Measurements from ENCODE around the gene CD300LB. TPM values are rescaled to one million over a fixed set of nuclear protein-coding genes. Genes with fewer than 3 reads are reported as not detected.

CD300LB gene
- total RNA-seq, 2 donors from 2014 or later: 0.64 to 0.80 TPM

DNA sequence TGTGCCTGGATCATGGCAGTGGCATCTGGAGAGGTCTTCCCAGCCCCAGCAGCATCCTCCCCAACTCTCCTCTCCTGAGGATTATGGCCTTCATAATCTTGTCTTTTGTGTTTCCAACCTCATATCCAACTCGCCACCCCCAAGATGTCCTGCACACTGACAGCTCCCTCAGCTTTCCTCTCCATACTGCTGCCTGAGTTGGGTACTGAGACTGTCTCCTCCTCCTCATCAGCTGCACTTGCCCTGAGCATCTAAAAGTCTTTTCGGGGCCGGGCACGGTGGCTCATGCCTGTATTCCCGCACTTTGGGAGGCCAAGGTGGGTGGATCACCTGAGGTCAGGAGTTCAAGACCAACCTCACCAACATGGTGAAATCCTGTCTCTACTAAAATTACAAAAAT, 2.0 kb downstream of the CD300LB start:
- no peaks in the 10 kb centered on the region for H3K27me3 ChIP-seq (replicated peaks; ENCODE audit: insufficient read depth)
- no peaks in the 10 kb centered on the region for H3K9me3 ChIP-seq
- no peak for TF ChIP-seq POLR2AphosphoS5 (IDR thresholded peaks at IDR 0.05)
- TF ChIP-seq, protein P1, sequence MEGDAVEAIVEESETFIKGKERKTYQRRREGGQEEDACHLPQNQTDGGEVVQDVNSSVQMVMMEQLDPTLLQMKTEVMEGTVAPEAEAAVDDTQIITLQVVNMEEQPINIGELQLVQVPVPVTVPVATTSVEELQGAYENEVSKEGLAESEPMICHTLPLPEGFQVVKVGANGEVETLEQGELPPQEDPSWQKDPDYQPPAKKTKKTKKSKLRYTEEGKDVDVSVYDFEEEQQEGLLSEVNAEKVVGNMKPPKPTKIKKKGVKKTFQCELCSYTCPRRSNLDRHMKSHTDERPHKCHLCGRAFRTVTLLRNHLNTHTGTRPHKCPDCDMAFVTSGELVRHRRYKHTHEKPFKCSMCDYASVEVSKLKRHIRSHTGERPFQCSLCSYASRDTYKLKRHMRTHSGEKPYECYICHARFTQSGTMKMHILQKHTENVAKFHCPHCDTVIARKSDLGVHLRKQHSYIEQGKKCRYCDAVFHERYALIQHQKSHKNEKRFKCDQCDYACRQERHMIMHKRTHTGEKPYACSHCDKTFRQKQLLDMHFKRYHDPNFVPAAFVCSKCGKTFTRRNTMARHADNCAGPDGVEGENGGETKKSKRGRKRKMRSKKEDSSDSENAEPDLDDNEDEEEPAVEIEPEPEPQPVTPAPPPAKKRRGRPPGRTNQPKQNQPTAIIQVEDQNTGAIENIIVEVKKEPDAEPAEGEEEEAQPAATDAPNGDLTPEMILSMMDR (IDR thresholded peaks at IDR 0.05): no peak
- 89% methylated on average over 5 of the region's 5 CpGs for WGBS
- no peaks in the 10 kb centered on the region for H3K36me3 ChIP-seq
- no peak for DNase-seq (ENCODE audit: low spot score)
- H3K4me3 ChIP-seq: no peak overlapping the region
- no peak overlapping the region for H3K27ac ChIP-seq
- H3K4me1 ChIP-seq (replicated peaks): no peaks in the 10 kb centered on the region
- intact Hi-C loops (cut with DNase I): no loop called here

DNA sequence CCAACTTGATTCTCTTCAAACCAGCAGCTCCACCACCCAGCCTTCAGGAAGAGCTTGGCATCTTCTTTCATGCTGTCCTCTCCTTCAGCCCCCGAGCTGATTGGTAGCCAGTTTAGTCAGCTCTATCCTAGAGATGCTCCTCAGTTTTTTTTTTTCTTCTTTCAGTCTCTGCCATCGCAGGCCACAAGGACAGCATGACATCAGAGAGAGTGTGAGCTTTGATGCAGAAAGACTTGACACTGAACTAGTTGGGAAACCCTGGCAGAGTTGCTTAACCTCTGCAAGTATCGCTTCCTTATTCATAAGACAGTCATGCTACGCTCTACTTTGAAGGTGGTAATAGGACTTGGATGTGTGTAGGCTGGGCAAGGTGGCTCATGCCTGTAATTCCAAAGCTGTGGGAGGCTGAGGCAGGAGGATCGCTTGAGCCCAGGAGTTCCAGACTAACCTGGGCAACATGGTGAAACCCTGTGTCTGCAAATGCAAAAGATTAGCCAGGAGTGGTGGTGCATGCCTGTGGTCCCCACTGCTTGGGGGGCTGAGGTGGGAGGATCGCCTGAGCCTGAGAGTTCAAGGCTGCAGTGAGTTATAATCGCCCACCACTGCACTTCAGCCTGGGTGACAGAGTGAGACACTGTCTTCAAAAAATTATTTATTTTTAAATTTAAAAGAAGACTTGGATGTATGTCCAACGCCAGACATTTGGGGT, 2.6 kb downstream of the CD300LB start:
- Histone ChIP-seq H3K4me3 (no peak overlapping the region), H3K36me3 (no peaks in the 10 kb centered on the region), H3K4me1 (replicated peaks) (no peaks in the 10 kb centered on the region), H3K27me3 (replicated peaks; ENCODE audit: insufficient read depth) (no peaks in the 10 kb centered on the region), H3K9me3 (no peaks in the 10 kb centered on the region), H3K27ac (no peak overlapping the region)
- DNase-seq (ENCODE audit: low spot score): no peak
- WGBS: 83% methylated on average over 8 of the region's 8 CpGs
- intact Hi-C loops (cut with DNase I): no loop called here
- no peak for TF ChIP-seq POLR2AphosphoS5 (IDR thresholded peaks at IDR 0.05)
- TF ChIP-seq, protein P1 (IDR thresholded peaks at IDR 0.05): no peak
- TF ChIP-seq POLR2A (IDR thresholded peaks at IDR 0.05): no peak

DNA sequence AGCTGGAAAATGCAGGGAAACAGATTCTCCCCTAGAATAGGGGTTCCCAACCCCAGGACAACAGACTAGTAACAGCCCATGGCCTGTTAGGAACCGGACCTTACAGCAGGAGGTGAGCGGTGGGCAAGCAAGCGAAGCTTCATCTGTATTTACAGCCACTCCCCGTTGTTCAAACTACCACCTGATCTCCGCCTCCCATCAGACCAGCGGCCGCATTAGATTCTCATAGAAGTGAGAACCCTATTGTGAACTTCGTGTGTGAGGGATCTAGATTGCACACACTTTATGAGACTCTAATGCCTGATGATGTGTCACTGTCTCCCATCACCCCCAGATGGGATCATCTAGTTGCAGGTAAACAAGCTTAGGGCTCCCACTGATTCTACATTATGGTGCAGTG, 3.5 kb downstream of the CD300LB start:
- Histone ChIP-seq H3K4me3 (no peak overlapping the region), H3K9me3 (no peaks in the 10 kb centered on the region), H3K36me3 (no peaks in the 10 kb centered on the region), H3K4me1 (replicated peaks) (no peaks in the 10 kb centered on the region), H3K27me3 (replicated peaks; ENCODE audit: insufficient read depth) (no peaks in the 10 kb centered on the region), H3K27ac (no peak overlapping the region)
- no peak for TF ChIP-seq POLR2AphosphoS5 (IDR thresholded peaks at IDR 0.05)
- TF ChIP-seq, protein P1 (IDR thresholded peaks at IDR 0.05): no peak
- TF ChIP-seq POLR2A (IDR thresholded peaks at IDR 0.05): no peak
- DNase-seq (ENCODE audit: low spot score): no peak
- 80% methylated on average over 8 of the region's 8 CpGs for WGBS
- intact Hi-C loops (cut with DNase I): no loop called here

DNA sequence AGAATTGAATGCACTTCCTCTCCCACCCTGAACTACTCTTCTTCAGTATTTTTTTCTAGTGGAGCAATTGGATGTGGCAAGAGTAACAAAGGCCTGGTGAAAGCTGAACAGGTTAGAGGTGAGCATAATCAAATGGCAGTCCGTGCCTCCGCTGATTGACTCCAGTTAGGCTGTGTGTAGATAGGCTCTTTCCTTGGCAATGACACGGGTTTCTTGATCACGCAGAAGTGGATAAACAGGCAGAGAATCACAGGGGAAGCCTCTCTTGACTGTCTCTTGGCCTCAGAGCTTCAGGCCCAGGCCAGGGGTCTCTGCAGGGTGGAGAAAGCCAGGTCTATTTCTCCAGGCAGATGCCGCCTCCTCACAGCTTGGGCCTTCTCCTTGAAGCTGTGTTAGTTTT, 4.2 kb downstream of the CD300LB start:
- 86% methylated on average over 5 of the region's 5 CpGs for WGBS
- DNase-seq (ENCODE audit: low spot score): no peak

More for the DNA sequence above, 4.2 kb downstream of the CD300LB start:
- Histone ChIP-seq H3K9me3 (no peaks in the 10 kb centered on the region), H3K27ac (no peak overlapping the region), H3K27me3 (replicated peaks; ENCODE audit: insufficient read depth) (no peaks in the 10 kb centered on the region), H3K36me3 (no peaks in the 10 kb centered on the region), H3K4me3 (no peak overlapping the region), H3K4me1 (replicated peaks) (no peaks in the 10 kb centered on the region)
- intact Hi-C loops (cut with DNase I): no loop called here
- TF ChIP-seq POLR2AphosphoS5 (IDR thresholded peaks at IDR 0.05): no peak
- TF ChIP-seq, protein P1 (IDR thresholded peaks at IDR 0.05): no peak
- TF ChIP-seq POLR2A (IDR thresholded peaks at IDR 0.05): no peak

Data from prostate gland (tissue), 2 donors.